ENCODE results near the gene PPP1R36. TPM values are rescaled to one million over a fixed set of nuclear protein-coding genes. Genes with fewer than 3 reads are reported as not detected.
A peak's percentile ranks its signal among the peaks of the same experiment; 100 is the strongest.

Gene PPP1R36
- total and polyA plus RNA-seq, 2 of the 13 experiments (the other 11 are each of a cell fraction or from before 2014, with no cell fraction given) = 0.11 to 0.17 TPM

DNA sequence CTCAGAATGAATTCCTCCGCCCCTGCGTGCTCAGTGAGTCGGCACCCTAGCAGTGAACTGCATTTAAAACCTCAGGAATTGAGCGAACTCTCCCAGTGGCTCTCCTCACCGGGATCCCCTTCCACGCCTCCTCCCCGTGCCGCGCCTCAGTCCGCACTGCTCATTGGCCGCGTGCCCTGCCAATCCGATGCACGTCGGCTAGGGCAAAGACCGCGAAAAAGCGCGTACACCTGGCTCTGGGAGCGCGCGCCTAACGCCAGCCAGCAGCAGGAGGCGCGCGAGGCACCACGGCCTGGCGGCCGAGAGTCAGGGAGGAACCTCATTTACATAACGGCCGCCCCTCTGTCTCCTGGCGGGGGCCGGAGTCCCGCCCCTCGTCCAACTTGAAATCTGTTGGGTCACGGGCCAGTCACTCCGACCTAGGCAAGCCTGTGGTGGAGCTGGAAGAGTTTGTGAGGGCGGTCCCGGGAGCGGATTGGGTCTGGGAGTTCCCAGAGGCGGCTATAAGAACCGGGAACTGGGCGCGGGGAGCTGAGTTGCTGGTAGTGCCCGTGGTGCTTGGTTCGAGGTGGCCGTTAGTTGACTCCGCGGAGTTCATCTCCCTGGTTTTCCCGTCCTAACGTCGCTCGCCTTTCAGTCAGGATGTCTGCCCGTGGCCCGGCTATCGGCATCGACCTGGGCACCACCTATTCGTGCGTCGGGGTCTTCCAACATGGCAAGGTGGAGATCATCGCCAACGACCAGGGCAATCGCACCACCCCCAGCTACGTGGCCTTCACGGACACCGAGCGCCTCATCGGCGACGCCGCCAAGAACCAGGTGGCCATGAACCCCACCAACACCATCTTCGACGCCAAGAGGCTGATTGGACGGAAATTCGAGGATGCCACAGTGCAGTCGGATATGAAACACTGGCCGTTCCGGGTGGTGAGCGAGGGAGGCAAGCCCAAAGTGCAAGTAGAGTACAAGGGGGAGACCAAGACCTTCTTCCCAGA is 9.3 kb upstream of the PPP1R36 start, which contains the start of gene HSPA2 (continued):
- TF ChIP-seq ZBTB40 (IDR thresholded peaks at IDR 0.05) (no peak), ZBTB40 (CRISPR knock-in tag; IDR thresholded peaks at IDR 0.05) (no peak), POLR2AphosphoS5 (IDR thresholded peaks at IDR 0.05; ENCODE audit: low read depth, low read length) (peak; percentile 61; the same call in 1 of the 2 replicates), KLF15 (CRISPR knock-in tag; IDR thresholded peaks at IDR 0.05; ENCODE audit: borderline replicate concordance) (no peak), ZGPAT (CRISPR knock-in tag; IDR thresholded peaks at IDR 0.05) (peak; percentile 70; the same call in 1 of the 2 replicates), GABPB1 (CRISPR knock-in tag; IDR thresholded peaks at IDR 0.05) (peak; percentile 80), ASH2L (IDR thresholded peaks at IDR 0.05; ENCODE audit: insufficient read length, low read depth, low read length) (peak; percentile 53), ZNF549 (CRISPR knock-in tag; IDR thresholded peaks at IDR 0.05) (no peak), ZNF615 (CRISPR knock-in tag; IDR thresholded peaks at IDR 0.05; ENCODE audit: borderline replicate concordance) (no peak), TBX2 (CRISPR knock-in tag; IDR thresholded peaks at IDR 0.05; ENCODE audit: borderline replicate concordance) (peak; percentile 73), MEF2D (CRISPR knock-in tag; IDR thresholded peaks at IDR 0.05) (0 out of 2 replicates have a peak, but pooled peaks have one; percentile 41), ZNF558 (CRISPR knock-in tag; IDR thresholded peaks at IDR 0.05; ENCODE audit: borderline replicate concordance) (no peak), MAZ (IDR thresholded peaks at IDR 0.05; ENCODE audit: borderline replicate concordance, low read depth, low read length) (no peak), MAZ (CRISPR knock-in tag; IDR thresholded peaks at IDR 0.05; ENCODE audit: low read depth) (peak; percentile 85), ZFP1 (CRISPR knock-in tag; IDR thresholded peaks at IDR 0.05) (no peak)
- TF ChIP-seq, protein P1, sequence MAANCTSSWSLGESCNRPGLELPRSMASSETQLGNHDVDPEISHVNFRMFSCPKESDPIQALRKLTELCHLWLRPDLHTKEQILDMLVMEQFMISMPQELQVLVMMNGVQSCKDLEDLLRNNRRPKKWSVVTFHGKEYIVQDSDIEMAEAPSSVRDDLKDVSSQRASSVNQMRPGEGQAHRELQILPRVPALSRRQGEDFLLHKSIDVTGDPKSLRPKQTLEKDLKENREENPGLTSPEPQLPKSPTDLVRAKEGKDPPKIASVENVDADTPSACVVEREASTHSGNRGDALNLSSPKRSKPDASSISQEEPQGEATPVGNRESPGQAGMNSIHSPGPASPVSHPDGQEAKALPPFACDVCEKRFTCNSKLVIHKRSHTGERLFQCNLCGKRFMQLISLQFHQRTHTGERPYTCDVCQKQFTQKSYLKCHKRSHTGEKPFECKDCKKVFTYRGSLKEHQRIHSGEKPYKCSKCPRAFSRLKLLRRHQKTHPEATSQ (CRISPR knock-in tag; IDR thresholded peaks at IDR 0.05; ENCODE audit: borderline replicate concordance) = no peak

All from HepG2 (cell line).